GM12878 (cell line): ENCODE results near the gene HYAL4. TPM values are rescaled to one million over a fixed set of nuclear protein-coding genes. Genes with fewer than 3 reads are reported as not detected.

Experiments
- ATAC-seq: fragments of 200-7000 bp; cut with Tn5 transposase; 3 replicates; pipeline ENCODE4 v1.9.1; 2020; ENCODE audit warnings: mild to moderate bottlenecking, moderate library complexity
- BruUV-seq: library from RNA; stranded (reverse); fragments of 400-500 nt; replicated peaks from 2 replicates; lab custom pipeline; 2021; lab: Mats Ljungman, UMichigan
- CTCF ChIA-PET: fragments of 300-600 bp; sonication (Branson Sonifier 250); formaldehyde crosslinking; extraction: SDS; loops from one replicate; lab custom pipeline; 2021; ENCODE audit warnings: inconsistent platforms; lab: Yijun Ruan, JAX
- POLR2A ChIA-PET: fragments of 350-600 bp; formaldehyde crosslinking; extraction: SDS; loops from one replicate; lab custom pipeline; 2021; ENCODE audit warnings: inconsistent platforms; lab: Charles Lee
- RAD21 ChIA-PET: fragments of 300-600 bp; sonication (Branson Sonifier 250); formaldehyde crosslinking; loops from one replicate; lab custom pipeline; 2023; ENCODE audit warnings: antibody characterized with exemption; ENCODE audit not compliant: unreplicated experiment; lab: Charles Lee
- SMC1A ChIA-PET: fragments of 300-600 bp; sonication (Branson Sonifier 250); formaldehyde crosslinking; loops from one replicate; lab custom pipeline; 2023; ENCODE audit not compliant: unreplicated experiment, uncharacterized antibody; lab: Charles Lee
- DNase-seq: peaks from one replicate; pipeline ENCODE4 v3.0.0-alpha.2; 2011; ENCODE audit warnings: low read depth, low spot score
- FAIRE-seq: peaks from 3 replicates; lab custom pipeline; 2011; peaks lifted over from hg19 to GRCh38; lab: Jason Lieb, UNC
- H2AFZ ChIP-seq: 2 replicates; pipeline ENCODE4 v1.6.0; 2011; ENCODE audit warnings: low read depth, low read length, control low read depth; ENCODE audit not compliant: control insufficient read depth
- H3K27ac ChIP-seq: 2 replicates; pipeline ENCODE4 v1.5.1; 2011; ENCODE audit warnings: control low read depth; ENCODE audit not compliant: control insufficient read depth, insufficient read depth
- H3K27me3 ChIP-seq, 2 experiments: replicated peaks in 1 of 2; 2 replicates each; pipeline versions ENCODE4 v1.6.0 to v1.6.1; 2011; ENCODE audit warnings: low read length in 1 of 2; ENCODE audit not compliant: control insufficient read depth in 2 of 2, insufficient read depth in 2 of 2
- H3K36me3 ChIP-seq, 2 experiments: 2 replicates each; pipeline ENCODE4 v1.5.1; 2011; ENCODE audit warnings: low read length in 1 of 2; ENCODE audit not compliant: control insufficient read depth in 2 of 2, insufficient read depth in 2 of 2
- H3K4me1 ChIP-seq: 2 replicates; pipeline ENCODE4 v1.6.1; 2011; ENCODE audit warnings: mild to moderate bottlenecking, low read length, moderate library complexity, mixed read lengths; ENCODE audit not compliant: control insufficient read depth, insufficient read depth
- H3K4me2 ChIP-seq: 2 replicates; pipeline ENCODE4 v1.6.0; 2011; ENCODE audit warnings: control low read depth; ENCODE audit not compliant: control insufficient read depth, insufficient read depth
- H3K4me3 ChIP-seq: fragments of 200-600 bp; sonication (generic); 2 replicates; pipeline ENCODE4 v1.5.1; 2016
- H3K79me2 ChIP-seq: 2 replicates; pipeline ENCODE4 v1.6.0; 2011; ENCODE audit warnings: low read length; ENCODE audit not compliant: control insufficient read depth, insufficient read depth
- H3K9ac ChIP-seq: 2 replicates; pipeline ENCODE4 v1.8.0; 2011; ENCODE audit warnings: low read length, control low read depth, mixed read lengths; ENCODE audit not compliant: control insufficient read depth, insufficient read depth
- H3K9me3 ChIP-seq: replicated peaks from 3 replicates; pipeline ENCODE4 v1.5.1; 2011; ENCODE audit warnings: mild to moderate bottlenecking, low read length; ENCODE audit not compliant: control insufficient read depth, insufficient read depth
- H4K20me1 ChIP-seq: 2 replicates; pipeline ENCODE4 v1.6.0; 2011; ENCODE audit not compliant: control insufficient read depth, insufficient read depth
- CBX3 ChIP-seq: fragments of 200-600 bp; sonication (generic); IDR thresholded peaks from 2 replicates; pipeline ENCODE4 v1.6.1; 2016; ENCODE audit warnings: low read depth, borderline replicate concordance
- ELK1 ChIP-seq: IDR thresholded peaks from 2 replicates; pipeline ENCODE4 v1.6.1; 2012; ENCODE audit warnings: low read depth, low read length, improper control_type of control experiment
- RAD21 ChIP-seq: IDR thresholded peaks from 2 replicates; pipeline ENCODE4 v1.6.1; 2011; ENCODE audit warnings: mild to moderate bottlenecking, low read depth, low read length, moderate library complexity; ENCODE audit not compliant: insufficient read depth
- YBX1 ChIP-seq: fragments of 450-650 bp; IDR thresholded peaks from 2 replicates; pipeline ENCODE4 v1.6.1; 2016; ENCODE audit warnings: antibody characterized with exemption
- ZZZ3 ChIP-seq: IDR thresholded peaks from 2 replicates; pipeline ENCODE4 v1.6.1; 2011; ENCODE audit warnings: low read depth; ENCODE audit not compliant: control insufficient read depth, insufficient read length
- WGBS: methylation state at CpG from one replicate; pipeline ENCODE4 v1.1.6; 2016; ENCODE audit warnings: low lambda C conversion rate; ENCODE audit not compliant: insufficient replicate concordance, insufficient coverage; ENCODE audit errors: missing lambda C conversion rate; 5-methylcytosine and 5-hydroxymethylcytosine counted together
- in situ Hi-C: fragments of 300-500 bp; cut with MboI; formaldehyde crosslinking; loops from 9 replicates; pipeline ENCODE4 v1.14.3; 2018; ENCODE audit warnings: mixed read lengths
- intact Hi-C: fragments of 100-400 bp; cut with micrococcal nuclease; formaldehyde crosslinking; loops from one replicate; pipeline ENCODE4 v1.14.2; 2022; ENCODE audit not compliant: unreplicated experiment
- polyA plus RNA-seq, 11 experiments: library from polyadenylated mRNA; depleted of rRNA in 4 of 11; unstranded in 6 of 11; stranded (reverse) in 5 of 11; fragments of >200 nt; fragmentation: Nextera tagmentation in 4 of 11; fragmentation: Illumina TruSeq in 1 of 11; extraction: Ambion mirVana in 4 of 11; extraction: Trizol in 1 of 11; gene quantifications; 1 replicate in 1 of 11; 2 replicates in 10 of 11; pipeline versions ENCODE4 v1.2.1 to v1.2.3, GENCODE V29; 2011 to 2016; ENCODE audit warnings: inconsistent platforms in 2 of 11, missing spikeins in 2 of 11, low read depth in 1 of 11
- total RNA-seq, 4 experiments: library from RNA; depleted of rRNA in 3 of 4; stranded (reverse); fragments of >200 nt in 3 of 4; fragmentation: Illumina TruSeq in 1 of 4; extraction: Trizol in 1 of 4; gene quantifications; 2 replicates each; pipeline versions ENCODE4 v1.2.1 to v1.2.3, GENCODE V29; 2013 to 2021
- TF ChIP-seq, protein P1 (sequence below): fragments of 450-650 bp; IDR thresholded peaks from 2 replicates; pipeline ENCODE4 v1.6.1; 2017; ENCODE audit warnings: antibody characterized with exemption, mild to moderate bottlenecking, moderate library complexity
- TF ChIP-seq, protein P2 (sequence below), 3 experiments: IDR thresholded peaks in 2 of 3; conservative IDR thresholded peaks in 1 of 3; 2 replicates each; pipeline ENCODE4 v1.5.1; 2011; ENCODE audit warnings: low read depth in 3 of 3, low read length in 3 of 3, mild to moderate bottlenecking in 3 of 3, control low read depth in 2 of 3, moderate library complexity in 2 of 3, inconsistent platforms in 1 of 3, mixed read lengths in 1 of 3; ENCODE audit not compliant: control insufficient read depth in 2 of 3, insufficient read depth in 1 of 3; ENCODE audit errors: extremely low read depth in 1 of 3

Gene HYAL4
- total and polyA plus RNA-seq, 10 of the 15 experiments (the other 5 are each of a cell fraction or from before 2014, with no cell fraction given), result 0.14 to 0.88 (median 0.26) TPM; not detected in 1

DNA sequence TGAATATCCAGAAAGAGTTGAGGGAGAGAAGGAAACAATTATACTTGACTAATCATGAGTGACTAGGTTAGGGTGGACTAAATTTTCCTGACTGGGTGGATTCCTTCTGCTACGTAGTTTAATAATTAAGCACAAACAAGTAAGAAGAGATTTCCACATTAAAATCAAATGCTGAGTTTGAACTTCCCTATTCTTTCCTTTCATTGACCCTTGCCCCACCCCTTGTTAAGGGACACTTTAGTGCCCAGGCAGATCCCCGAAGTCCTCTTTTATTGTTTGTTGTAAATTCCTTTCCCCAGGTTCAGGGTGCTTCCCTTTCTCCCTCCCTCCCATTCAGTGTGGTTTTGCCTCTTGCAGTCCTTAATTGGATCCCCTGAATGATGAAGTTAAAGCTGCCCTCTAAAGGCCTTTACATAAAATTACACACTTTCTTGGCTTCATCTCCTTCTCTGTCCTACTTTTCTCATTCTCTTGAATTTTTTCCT, 71.3 kb downstream of the HYAL4 start:
- peak; percentile 66 for ATAC-seq
- POLR2A ChIA-PET, result no interaction called here

More for the DNA sequence above, 71.3 kb downstream of the HYAL4 start:
- in situ Hi-C loops, result no loop called here
- no peak for DNase-seq
- H3K4me2 ChIP-seq, result no peak overlapping the region
- no peaks in the 10 kb centered on the region for H3K79me2 ChIP-seq
- no peak overlapping the region for H3K9ac ChIP-seq
- TF ChIP-seq ZZZ3 (no peak), YBX1 (no peak), ELK1 (no peak), CBX3 (no peak), RAD21 (peak; percentile 43)
- TF ChIP-seq, protein P1, sequence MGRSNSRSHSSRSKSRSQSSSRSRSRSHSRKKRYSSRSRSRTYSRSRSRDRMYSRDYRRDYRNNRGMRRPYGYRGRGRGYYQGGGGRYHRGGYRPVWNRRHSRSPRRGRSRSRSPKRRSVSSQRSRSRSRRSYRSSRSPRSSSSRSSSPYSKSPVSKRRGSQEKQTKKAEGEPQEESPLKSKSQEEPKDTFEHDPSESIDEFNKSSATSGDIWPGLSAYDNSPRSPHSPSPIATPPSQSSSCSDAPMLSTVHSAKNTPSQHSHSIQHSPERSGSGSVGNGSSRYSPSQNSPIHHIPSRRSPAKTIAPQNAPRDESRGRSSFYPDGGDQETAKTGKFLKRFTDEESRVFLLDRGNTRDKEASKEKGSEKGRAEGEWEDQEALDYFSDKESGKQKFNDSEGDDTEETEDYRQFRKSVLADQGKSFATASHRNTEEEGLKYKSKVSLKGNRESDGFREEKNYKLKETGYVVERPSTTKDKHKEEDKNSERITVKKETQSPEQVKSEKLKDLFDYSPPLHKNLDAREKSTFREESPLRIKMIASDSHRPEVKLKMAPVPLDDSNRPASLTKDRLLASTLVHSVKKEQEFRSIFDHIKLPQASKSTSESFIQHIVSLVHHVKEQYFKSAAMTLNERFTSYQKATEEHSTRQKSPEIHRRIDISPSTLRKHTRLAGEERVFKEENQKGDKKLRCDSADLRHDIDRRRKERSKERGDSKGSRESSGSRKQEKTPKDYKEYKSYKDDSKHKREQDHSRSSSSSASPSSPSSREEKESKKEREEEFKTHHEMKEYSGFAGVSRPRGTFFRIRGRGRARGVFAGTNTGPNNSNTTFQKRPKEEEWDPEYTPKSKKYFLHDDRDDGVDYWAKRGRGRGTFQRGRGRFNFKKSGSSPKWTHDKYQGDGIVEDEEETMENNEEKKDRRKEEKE, result no peak
- TF ChIP-seq, protein P2, sequence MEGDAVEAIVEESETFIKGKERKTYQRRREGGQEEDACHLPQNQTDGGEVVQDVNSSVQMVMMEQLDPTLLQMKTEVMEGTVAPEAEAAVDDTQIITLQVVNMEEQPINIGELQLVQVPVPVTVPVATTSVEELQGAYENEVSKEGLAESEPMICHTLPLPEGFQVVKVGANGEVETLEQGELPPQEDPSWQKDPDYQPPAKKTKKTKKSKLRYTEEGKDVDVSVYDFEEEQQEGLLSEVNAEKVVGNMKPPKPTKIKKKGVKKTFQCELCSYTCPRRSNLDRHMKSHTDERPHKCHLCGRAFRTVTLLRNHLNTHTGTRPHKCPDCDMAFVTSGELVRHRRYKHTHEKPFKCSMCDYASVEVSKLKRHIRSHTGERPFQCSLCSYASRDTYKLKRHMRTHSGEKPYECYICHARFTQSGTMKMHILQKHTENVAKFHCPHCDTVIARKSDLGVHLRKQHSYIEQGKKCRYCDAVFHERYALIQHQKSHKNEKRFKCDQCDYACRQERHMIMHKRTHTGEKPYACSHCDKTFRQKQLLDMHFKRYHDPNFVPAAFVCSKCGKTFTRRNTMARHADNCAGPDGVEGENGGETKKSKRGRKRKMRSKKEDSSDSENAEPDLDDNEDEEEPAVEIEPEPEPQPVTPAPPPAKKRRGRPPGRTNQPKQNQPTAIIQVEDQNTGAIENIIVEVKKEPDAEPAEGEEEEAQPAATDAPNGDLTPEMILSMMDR (IDR thresholded peaks at IDR 0.05 in 2 of 3, conservative IDR thresholded peaks at IDR 0.05 in 1 of 3; ENCODE audit: control insufficient read depth in 2 of 3, extremely low read depth in 1 of 3, insufficient read depth in 1 of 3, low read depth in 3 of 3, low read length in 3 of 3), result peak; percentile 24 to 44 (median 39); a peak in 4 of 6 replicates
- TF ChIP-seq, all 136 proteins: peak for 2
- no TSS peak for BruUV-seq
- Histone ChIP-seq H3K27ac (no peak overlapping the region), H3K4me3 (no peak overlapping the region), H4K20me1 (no peaks in the 10 kb centered on the region), H3K4me1 (no peaks in the 10 kb centered on the region), H2AFZ (no peak overlapping the region), H3K36me3 (no peaks in the 10 kb centered on the region), H3K9me3 (no peaks in the 10 kb centered on the region), H3K27me3 (no peaks in the 10 kb centered on the region)
- SMC1A ChIA-PET, result interaction anchor here (1.7 to 2.4 kb wide), 2 partner anchors 10 to 119 kb away, joined by 4 to 9 read pairs; no protein-coding TSS in a partner anchor
- no peak for FAIRE-seq
- CTCF ChIA-PET, result interaction anchor here (0.9 to 1.7 kb wide), 5 partner anchors 12 to 119 kb away, joined by 3 to 5 read pairs (median 3); no protein-coding TSS in a partner anchor
- RAD21 ChIA-PET, result interaction anchor here (1.2 to 1.7 kb wide), 2 partner anchors 51 to 118 kb away, joined by 3 to 7 read pairs; no protein-coding TSS in a partner anchor
- intact Hi-C loops, result no loop called here
- 0% methylated on average over 2 of the region's 2 CpGs for WGBS
